ENCODE results near the gene FAM163B. TPM values are rescaled to one million over a fixed set of nuclear protein-coding genes. Genes with fewer than 3 reads are reported as not detected.

The FAM163B gene
- total RNA-seq, 1 experiment from 2014 or later = 2.0 TPM

- no peak for TF ChIP-seq GABPB1 (CRISPR knock-in tag; IDR thresholded peaks at IDR 0.05)
- no peak for TF ChIP-seq TP53 (CRISPR knock-in tag; IDR thresholded peaks at IDR 0.05)
- no peak for TF ChIP-seq MYBL2 (CRISPR knock-in tag; IDR thresholded peaks at IDR 0.05)
- TF ChIP-seq, protein P1, sequence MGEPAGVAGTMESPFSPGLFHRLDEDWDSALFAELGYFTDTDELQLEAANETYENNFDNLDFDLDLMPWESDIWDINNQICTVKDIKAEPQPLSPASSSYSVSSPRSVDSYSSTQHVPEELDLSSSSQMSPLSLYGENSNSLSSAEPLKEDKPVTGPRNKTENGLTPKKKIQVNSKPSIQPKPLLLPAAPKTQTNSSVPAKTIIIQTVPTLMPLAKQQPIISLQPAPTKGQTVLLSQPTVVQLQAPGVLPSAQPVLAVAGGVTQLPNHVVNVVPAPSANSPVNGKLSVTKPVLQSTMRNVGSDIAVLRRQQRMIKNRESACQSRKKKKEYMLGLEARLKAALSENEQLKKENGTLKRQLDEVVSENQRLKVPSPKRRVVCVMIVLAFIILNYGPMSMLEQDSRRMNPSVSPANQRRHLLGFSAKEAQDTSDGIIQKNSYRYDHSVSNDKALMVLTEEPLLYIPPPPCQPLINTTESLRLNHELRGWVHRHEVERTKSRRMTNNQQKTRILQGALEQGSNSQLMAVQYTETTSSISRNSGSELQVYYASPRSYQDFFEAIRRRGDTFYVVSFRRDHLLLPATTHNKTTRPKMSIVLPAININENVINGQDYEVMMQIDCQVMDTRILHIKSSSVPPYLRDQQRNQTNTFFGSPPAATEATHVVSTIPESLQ (CRISPR knock-in tag; IDR thresholded peaks at IDR 0.05) = no peak
- TF ChIP-seq NFE2L1 (CRISPR knock-in tag; IDR thresholded peaks at IDR 0.05) = no peak
- TF ChIP-seq NR2C2 (CRISPR knock-in tag; IDR thresholded peaks at IDR 0.05) = no peak
- TF ChIP-seq RELA (CRISPR knock-in tag; IDR thresholded peaks at IDR 0.05; ENCODE audit: borderline replicate concordance) = no peak
- TF ChIP-seq, protein P2, sequence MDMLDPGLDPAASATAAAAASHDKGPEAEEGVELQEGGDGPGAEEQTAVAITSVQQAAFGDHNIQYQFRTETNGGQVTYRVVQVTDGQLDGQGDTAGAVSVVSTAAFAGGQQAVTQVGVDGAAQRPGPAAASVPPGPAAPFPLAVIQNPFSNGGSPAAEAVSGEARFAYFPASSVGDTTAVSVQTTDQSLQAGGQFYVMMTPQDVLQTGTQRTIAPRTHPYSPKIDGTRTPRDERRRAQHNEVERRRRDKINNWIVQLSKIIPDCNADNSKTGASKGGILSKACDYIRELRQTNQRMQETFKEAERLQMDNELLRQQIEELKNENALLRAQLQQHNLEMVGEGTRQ (CRISPR knock-in tag; IDR thresholded peaks at IDR 0.05) = no peak
- TF ChIP-seq CREM (CRISPR knock-in tag; IDR thresholded peaks at IDR 0.05) = no peak
- TF ChIP-seq, protein P3, sequence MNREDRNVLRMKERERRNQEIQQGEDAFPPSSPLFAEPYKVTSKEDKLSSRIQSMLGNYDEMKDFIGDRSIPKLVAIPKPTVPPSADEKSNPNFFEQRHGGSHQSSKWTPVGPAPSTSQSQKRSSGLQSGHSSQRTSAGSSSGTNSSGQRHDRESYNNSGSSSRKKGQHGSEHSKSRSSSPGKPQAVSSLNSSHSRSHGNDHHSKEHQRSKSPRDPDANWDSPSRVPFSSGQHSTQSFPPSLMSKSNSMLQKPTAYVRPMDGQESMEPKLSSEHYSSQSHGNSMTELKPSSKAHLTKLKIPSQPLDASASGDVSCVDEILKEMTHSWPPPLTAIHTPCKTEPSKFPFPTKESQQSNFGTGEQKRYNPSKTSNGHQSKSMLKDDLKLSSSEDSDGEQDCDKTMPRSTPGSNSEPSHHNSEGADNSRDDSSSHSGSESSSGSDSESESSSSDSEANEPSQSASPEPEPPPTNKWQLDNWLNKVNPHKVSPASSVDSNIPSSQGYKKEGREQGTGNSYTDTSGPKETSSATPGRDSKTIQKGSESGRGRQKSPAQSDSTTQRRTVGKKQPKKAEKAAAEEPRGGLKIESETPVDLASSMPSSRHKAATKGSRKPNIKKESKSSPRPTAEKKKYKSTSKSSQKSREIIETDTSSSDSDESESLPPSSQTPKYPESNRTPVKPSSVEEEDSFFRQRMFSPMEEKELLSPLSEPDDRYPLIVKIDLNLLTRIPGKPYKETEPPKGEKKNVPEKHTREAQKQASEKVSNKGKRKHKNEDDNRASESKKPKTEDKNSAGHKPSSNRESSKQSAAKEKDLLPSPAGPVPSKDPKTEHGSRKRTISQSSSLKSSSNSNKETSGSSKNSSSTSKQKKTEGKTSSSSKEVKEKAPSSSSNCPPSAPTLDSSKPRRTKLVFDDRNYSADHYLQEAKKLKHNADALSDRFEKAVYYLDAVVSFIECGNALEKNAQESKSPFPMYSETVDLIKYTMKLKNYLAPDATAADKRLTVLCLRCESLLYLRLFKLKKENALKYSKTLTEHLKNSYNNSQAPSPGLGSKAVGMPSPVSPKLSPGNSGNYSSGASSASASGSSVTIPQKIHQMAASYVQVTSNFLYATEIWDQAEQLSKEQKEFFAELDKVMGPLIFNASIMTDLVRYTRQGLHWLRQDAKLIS (CRISPR knock-in tag; IDR thresholded peaks at IDR 0.05; ENCODE audit: borderline replicate concordance) = no peak
- Mint-ChIP-seq H3K9me3 (no peaks in the 10 kb centered on the region), H3K27me3 (ENCODE audit: low read depth) (peaks cover 6% of the 10 kb centered on the region; the same call in 1 of the 2 replicates), H3K4me1 (peaks cover 2% of the 10 kb centered on the region; the same call in 1 of the 2 replicates), H3K4me3 (no peak overlapping the region), H3K36me3 (no peaks in the 10 kb centered on the region), H3K27ac (no peak overlapping the region)
- DNase-seq (ENCODE audit: low spot score) = no peak
- no peak for ATAC-seq
- CTCF ChIA-PET = no interaction called here
- POLR2A ChIA-PET = no interaction called here
These were observed 7.6 kb upstream of the FAM163B start for GRCh38 chr9:133616643-133617405.

DNA sequence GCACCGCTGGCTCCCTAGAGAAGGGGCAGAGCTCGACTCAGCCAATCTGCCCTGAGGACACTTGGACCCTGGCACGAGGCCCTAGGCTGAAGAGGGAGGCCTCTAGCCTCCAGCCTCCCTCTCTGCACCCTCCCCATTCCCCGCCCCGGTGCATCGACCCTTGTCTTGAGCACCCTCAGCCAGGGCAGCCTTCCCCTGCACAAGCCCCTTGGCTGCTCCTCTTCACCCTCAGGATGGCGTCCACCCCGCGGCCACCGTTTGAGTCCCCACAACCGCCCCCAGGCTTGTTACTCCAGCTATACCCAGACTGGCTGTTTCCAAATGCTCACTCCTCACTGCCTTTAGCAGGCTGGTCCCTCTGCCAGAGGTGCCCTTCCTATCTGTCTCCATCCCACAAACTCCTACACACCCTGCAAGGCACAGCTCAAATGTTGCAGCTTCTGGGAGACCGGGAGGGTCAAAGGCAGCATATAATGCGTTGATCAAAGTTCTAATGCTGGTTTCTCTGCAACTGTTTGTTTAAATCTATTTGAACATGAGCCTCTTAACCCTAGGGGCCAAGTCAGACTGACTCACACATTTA, 6.5 kb upstream of the FAM163B start:
- H3K9me3 Mint-ChIP-seq = no peaks in the 10 kb centered on the region
- H3K4me1 Mint-ChIP-seq = peaks cover 2% of the 10 kb centered on the region; the same call in 1 of the 2 replicates
- no peak overlapping the region for H3K27ac Mint-ChIP-seq
- DNase-seq (ENCODE audit: low spot score) (no peak), ATAC-seq (no peak)
- peaks cover 4% of the 10 kb centered on the region; the same call in 1 of the 2 replicates for H3K27me3 Mint-ChIP-seq (ENCODE audit: low read depth)
- no peaks in the 10 kb centered on the region for H3K36me3 Mint-ChIP-seq
- ChIA-PET POLR2A (no interaction called here), CTCF (interaction anchor here (1.4 kb wide), 1 partner anchor 12 kb away, joined by 3 read pairs; no protein-coding TSS in a partner anchor)
- no peak overlapping the region for H3K4me3 Mint-ChIP-seq
- TF ChIP-seq, protein P4, sequence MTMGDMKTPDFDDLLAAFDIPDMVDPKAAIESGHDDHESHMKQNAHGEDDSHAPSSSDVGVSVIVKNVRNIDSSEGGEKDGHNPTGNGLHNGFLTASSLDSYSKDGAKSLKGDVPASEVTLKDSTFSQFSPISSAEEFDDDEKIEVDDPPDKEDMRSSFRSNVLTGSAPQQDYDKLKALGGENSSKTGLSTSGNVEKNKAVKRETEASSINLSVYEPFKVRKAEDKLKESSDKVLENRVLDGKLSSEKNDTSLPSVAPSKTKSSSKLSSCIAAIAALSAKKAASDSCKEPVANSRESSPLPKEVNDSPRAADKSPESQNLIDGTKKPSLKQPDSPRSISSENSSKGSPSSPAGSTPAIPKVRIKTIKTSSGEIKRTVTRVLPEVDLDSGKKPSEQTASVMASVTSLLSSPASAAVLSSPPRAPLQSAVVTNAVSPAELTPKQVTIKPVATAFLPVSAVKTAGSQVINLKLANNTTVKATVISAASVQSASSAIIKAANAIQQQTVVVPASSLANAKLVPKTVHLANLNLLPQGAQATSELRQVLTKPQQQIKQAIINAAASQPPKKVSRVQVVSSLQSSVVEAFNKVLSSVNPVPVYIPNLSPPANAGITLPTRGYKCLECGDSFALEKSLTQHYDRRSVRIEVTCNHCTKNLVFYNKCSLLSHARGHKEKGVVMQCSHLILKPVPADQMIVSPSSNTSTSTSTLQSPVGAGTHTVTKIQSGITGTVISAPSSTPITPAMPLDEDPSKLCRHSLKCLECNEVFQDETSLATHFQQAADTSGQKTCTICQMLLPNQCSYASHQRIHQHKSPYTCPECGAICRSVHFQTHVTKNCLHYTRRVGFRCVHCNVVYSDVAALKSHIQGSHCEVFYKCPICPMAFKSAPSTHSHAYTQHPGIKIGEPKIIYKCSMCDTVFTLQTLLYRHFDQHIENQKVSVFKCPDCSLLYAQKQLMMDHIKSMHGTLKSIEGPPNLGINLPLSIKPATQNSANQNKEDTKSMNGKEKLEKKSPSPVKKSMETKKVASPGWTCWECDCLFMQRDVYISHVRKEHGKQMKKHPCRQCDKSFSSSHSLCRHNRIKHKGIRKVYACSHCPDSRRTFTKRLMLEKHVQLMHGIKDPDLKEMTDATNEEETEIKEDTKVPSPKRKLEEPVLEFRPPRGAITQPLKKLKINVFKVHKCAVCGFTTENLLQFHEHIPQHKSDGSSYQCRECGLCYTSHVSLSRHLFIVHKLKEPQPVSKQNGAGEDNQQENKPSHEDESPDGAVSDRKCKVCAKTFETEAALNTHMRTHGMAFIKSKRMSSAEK (CRISPR knock-in tag; IDR thresholded peaks at IDR 0.05; ENCODE audit: borderline replicate concordance) = no peak
- no peak for TF ChIP-seq ZNF317 (CRISPR knock-in tag; IDR thresholded peaks at IDR 0.05; ENCODE audit: borderline replicate concordance, low read depth)
- no peak for TF ChIP-seq CBFB (CRISPR knock-in tag; IDR thresholded peaks at IDR 0.05; ENCODE audit: low read depth)
- TF ChIP-seq IRF1 (CRISPR knock-in tag; IDR thresholded peaks at IDR 0.05) = no peak
- TF ChIP-seq MXD4 (CRISPR knock-in tag; IDR thresholded peaks at IDR 0.05; ENCODE audit: borderline replicate concordance) = no peak
- no peak for TF ChIP-seq HMGA2 (CRISPR knock-in tag; IDR thresholded peaks at IDR 0.05)
- TF ChIP-seq, protein P5, sequence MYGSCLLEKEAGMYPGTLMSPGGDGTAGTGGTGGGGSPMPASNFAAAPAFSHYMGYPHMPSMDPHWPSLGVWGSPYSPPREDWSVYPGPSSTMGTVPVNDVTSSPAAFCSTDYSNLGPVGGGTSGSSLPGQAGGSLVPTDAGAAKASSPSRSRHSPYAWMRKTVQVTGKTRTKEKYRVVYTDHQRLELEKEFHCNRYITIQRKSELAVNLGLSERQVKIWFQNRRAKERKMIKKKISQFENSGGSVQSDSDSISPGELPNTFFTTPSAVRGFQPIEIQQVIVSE (CRISPR knock-in tag; IDR thresholded peaks at IDR 0.05; ENCODE audit: borderline replicate concordance) = no peak
- TF ChIP-seq ETV6 (CRISPR knock-in tag; IDR thresholded peaks at IDR 0.05) = no peak

Measured in WTC11 (cell line).